Peyer's patch (tissue), 4 donors: Measurements from ENCODE around the gene TMTC2.

Experiments
- POLR2A ChIP-seq, 2 donors: fragments of 450-650 bp; IDR thresholded peaks; one replicate each; pipeline ENCODE4 v1.5.1; 2017; ENCODE audit warnings: antibody characterized with exemption in 2 of 2, mild to moderate bottlenecking in 2 of 2, moderate library complexity in 2 of 2
- TF ChIP-seq, protein P1 (sequence below), 6 experiments: fragments of 450-650 bp in 4 of 6; fragments of 200-600 bp in 2 of 6; sonication (generic) in 1 of 6; IDR thresholded peaks; one replicate each; pipeline ENCODE4 v1.5.1; 2017 to 2019; ENCODE audit warnings: antibody characterized with exemption in 6 of 6, mild to moderate bottlenecking in 3 of 6, moderate library complexity in 1 of 6

DNA sequence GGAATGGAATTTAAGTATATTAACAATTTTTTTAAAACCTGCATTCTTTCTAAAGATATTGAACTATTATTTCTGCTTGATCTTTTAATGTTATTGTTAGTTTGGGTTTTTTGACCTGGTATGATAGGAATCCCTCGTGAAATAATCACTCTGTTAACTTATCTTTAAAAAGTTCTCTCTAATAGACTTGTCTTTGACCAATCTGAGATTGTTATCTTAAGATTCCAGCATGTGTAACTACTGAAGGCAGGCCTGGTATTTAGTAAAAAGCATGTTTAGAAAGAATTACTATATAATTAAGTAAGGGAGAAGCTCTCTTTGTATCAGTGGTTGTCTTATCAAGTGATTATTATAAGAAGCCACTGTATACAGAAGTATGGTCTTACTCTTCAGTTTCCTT lies 4.8 kb downstream of the TMTC2 start:
- TF ChIP-seq, protein P1, sequence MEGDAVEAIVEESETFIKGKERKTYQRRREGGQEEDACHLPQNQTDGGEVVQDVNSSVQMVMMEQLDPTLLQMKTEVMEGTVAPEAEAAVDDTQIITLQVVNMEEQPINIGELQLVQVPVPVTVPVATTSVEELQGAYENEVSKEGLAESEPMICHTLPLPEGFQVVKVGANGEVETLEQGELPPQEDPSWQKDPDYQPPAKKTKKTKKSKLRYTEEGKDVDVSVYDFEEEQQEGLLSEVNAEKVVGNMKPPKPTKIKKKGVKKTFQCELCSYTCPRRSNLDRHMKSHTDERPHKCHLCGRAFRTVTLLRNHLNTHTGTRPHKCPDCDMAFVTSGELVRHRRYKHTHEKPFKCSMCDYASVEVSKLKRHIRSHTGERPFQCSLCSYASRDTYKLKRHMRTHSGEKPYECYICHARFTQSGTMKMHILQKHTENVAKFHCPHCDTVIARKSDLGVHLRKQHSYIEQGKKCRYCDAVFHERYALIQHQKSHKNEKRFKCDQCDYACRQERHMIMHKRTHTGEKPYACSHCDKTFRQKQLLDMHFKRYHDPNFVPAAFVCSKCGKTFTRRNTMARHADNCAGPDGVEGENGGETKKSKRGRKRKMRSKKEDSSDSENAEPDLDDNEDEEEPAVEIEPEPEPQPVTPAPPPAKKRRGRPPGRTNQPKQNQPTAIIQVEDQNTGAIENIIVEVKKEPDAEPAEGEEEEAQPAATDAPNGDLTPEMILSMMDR (IDR thresholded peaks at IDR 0.05) = no peak
- TF ChIP-seq POLR2A (IDR thresholded peaks at IDR 0.05) = no peak
